GM12878 (cell line): ENCODE measurements around the gene SHISA7. TPM values are rescaled to one million over a fixed set of nuclear protein-coding genes. Genes with fewer than 3 reads are reported as not detected.

Experiments
- ATAC-seq: fragments of 200-7000 bp; cut with Tn5 transposase; 3 replicates; pipeline ENCODE4 v1.9.1; 2020; ENCODE audit warnings: mild to moderate bottlenecking, moderate library complexity
- BruUV-seq: library from RNA; stranded (reverse); fragments of 400-500 nt; replicated peaks from 2 replicates; lab custom pipeline; 2021; lab: Mats Ljungman, UMichigan
- CTCF ChIA-PET: fragments of 300-600 bp; sonication (Branson Sonifier 250); formaldehyde crosslinking; extraction: SDS; loops from one replicate; lab custom pipeline; 2021; ENCODE audit warnings: inconsistent platforms; lab: Yijun Ruan, JAX
- POLR2A ChIA-PET: fragments of 350-600 bp; formaldehyde crosslinking; extraction: SDS; loops from one replicate; lab custom pipeline; 2021; ENCODE audit warnings: inconsistent platforms; lab: Charles Lee
- RAD21 ChIA-PET: fragments of 300-600 bp; sonication (Branson Sonifier 250); formaldehyde crosslinking; loops from one replicate; lab custom pipeline; 2023; ENCODE audit warnings: antibody characterized with exemption; ENCODE audit not compliant: unreplicated experiment; lab: Charles Lee
- SMC1A ChIA-PET: fragments of 300-600 bp; sonication (Branson Sonifier 250); formaldehyde crosslinking; loops from one replicate; lab custom pipeline; 2023; ENCODE audit not compliant: unreplicated experiment, uncharacterized antibody; lab: Charles Lee
- DNase-seq: peaks from one replicate; pipeline ENCODE4 v3.0.0-alpha.2; 2011; ENCODE audit warnings: low read depth, low spot score
- FAIRE-seq: peaks from 3 replicates; lab custom pipeline; 2011; peaks lifted over from hg19 to GRCh38; lab: Jason Lieb, UNC
- H2AFZ ChIP-seq: 2 replicates; pipeline ENCODE4 v1.6.0; 2011; ENCODE audit warnings: low read depth, low read length, control low read depth; ENCODE audit not compliant: control insufficient read depth
- H3K27ac ChIP-seq: 2 replicates; pipeline ENCODE4 v1.5.1; 2011; ENCODE audit warnings: control low read depth; ENCODE audit not compliant: control insufficient read depth, insufficient read depth
- H3K27me3 ChIP-seq, 2 experiments: replicated peaks in 1 of 2; 2 replicates each; pipeline versions ENCODE4 v1.6.0 to v1.6.1; 2011; ENCODE audit warnings: low read length in 1 of 2; ENCODE audit not compliant: control insufficient read depth in 2 of 2, insufficient read depth in 2 of 2
- H3K36me3 ChIP-seq, 2 experiments: 2 replicates each; pipeline ENCODE4 v1.5.1; 2011; ENCODE audit warnings: low read length in 1 of 2; ENCODE audit not compliant: control insufficient read depth in 2 of 2, insufficient read depth in 2 of 2
- H3K4me1 ChIP-seq: 2 replicates; pipeline ENCODE4 v1.6.1; 2011; ENCODE audit warnings: mild to moderate bottlenecking, low read length, moderate library complexity, mixed read lengths; ENCODE audit not compliant: control insufficient read depth, insufficient read depth
- H3K4me2 ChIP-seq: 2 replicates; pipeline ENCODE4 v1.6.0; 2011; ENCODE audit warnings: control low read depth; ENCODE audit not compliant: control insufficient read depth, insufficient read depth
- H3K4me3 ChIP-seq: fragments of 200-600 bp; sonication (generic); 2 replicates; pipeline ENCODE4 v1.5.1; 2016
- H3K79me2 ChIP-seq: 2 replicates; pipeline ENCODE4 v1.6.0; 2011; ENCODE audit warnings: low read length; ENCODE audit not compliant: control insufficient read depth, insufficient read depth
- H3K9ac ChIP-seq: 2 replicates; pipeline ENCODE4 v1.8.0; 2011; ENCODE audit warnings: low read length, control low read depth, mixed read lengths; ENCODE audit not compliant: control insufficient read depth, insufficient read depth
- H3K9me3 ChIP-seq: replicated peaks from 3 replicates; pipeline ENCODE4 v1.5.1; 2011; ENCODE audit warnings: mild to moderate bottlenecking, low read length; ENCODE audit not compliant: control insufficient read depth, insufficient read depth
- H4K20me1 ChIP-seq: 2 replicates; pipeline ENCODE4 v1.6.0; 2011; ENCODE audit not compliant: control insufficient read depth, insufficient read depth
- CBX3 ChIP-seq: fragments of 200-600 bp; sonication (generic); IDR thresholded peaks from 2 replicates; pipeline ENCODE4 v1.6.1; 2016; ENCODE audit warnings: low read depth, borderline replicate concordance
- CHD1 ChIP-seq: IDR thresholded peaks from 2 replicates; pipeline ENCODE4 v1.6.1; 2012; ENCODE audit warnings: low read depth, low read length, improper control_type of control experiment
- DPF2 ChIP-seq: fragments of 450-650 bp; IDR thresholded peaks from 2 replicates; pipeline ENCODE4 v1.6.1; 2017; ENCODE audit warnings: mild to moderate bottlenecking
- GATAD2B ChIP-seq: fragments of 450-650 bp; conservative IDR thresholded peaks from 2 replicates; pipeline ENCODE4 v1.6.1; 2017; ENCODE audit warnings: low read depth, mild to moderate bottlenecking, moderate library complexity
- JUND ChIP-seq: IDR thresholded peaks from 2 replicates; pipeline ENCODE4 v1.6.1; 2012; ENCODE audit warnings: low read depth, mild to moderate bottlenecking, low read length, improper control_type of control experiment, moderate library complexity
- LARP7 ChIP-seq: fragments of 450-650 bp; IDR thresholded peaks from 2 replicates; pipeline ENCODE4 v1.6.1; 2017; ENCODE audit warnings: mild to moderate bottlenecking
- MXI1 ChIP-seq: fragments of 150-350 bp; IDR thresholded peaks from 2 replicates; pipeline ENCODE4 v1.6.1; 2011; ENCODE audit warnings: low read depth, mild to moderate bottlenecking, inconsistent platforms, low read length, improper control_type of control experiment
- RCOR1 ChIP-seq: conservative IDR thresholded peaks from 2 replicates; pipeline ENCODE4 v1.6.1; 2012; ENCODE audit warnings: low read depth, low read length, improper control_type of control experiment
- RELA ChIP-seq: fragments of 450-650 bp; IDR thresholded peaks from 2 replicates; pipeline ENCODE4 v1.8.0; 2014; ENCODE audit warnings: borderline replicate concordance; ENCODE audit not compliant: partially characterized antibody
- SIN3A ChIP-seq: IDR thresholded peaks from 2 replicates; pipeline ENCODE4 v1.6.1; 2012; ENCODE audit warnings: low read depth, low read length, improper control_type of control experiment
- SP1 ChIP-seq: IDR thresholded peaks from one replicate; pipeline ENCODE4 v1.6.1; 2011; ENCODE audit warnings: low read depth, low read length
- SREBF2 ChIP-seq: IDR thresholded peaks from 2 replicates; pipeline ENCODE4 v1.6.1; 2012; ENCODE audit warnings: mild to moderate bottlenecking, low read length
- STAT3 ChIP-seq: IDR thresholded peaks from 2 replicates; pipeline ENCODE4 v1.6.1; 2011; ENCODE audit warnings: low read depth, low read length, improper control_type of control experiment
- TAF1 ChIP-seq: IDR thresholded peaks from 2 replicates; pipeline ENCODE4 v1.6.1; 2011; ENCODE audit warnings: mild to moderate bottlenecking, low read depth, low read length, borderline replicate concordance
- USF2 ChIP-seq: IDR thresholded peaks from 2 replicates; pipeline ENCODE4 v1.6.1; 2011; ENCODE audit warnings: low read depth, low read length, improper control_type of control experiment, borderline replicate concordance
- ZBTB11 ChIP-seq: fragments of 450-650 bp; formaldehyde crosslinking; IDR thresholded peaks from 2 replicates; pipeline ENCODE4 v1.5.0; 2022; ENCODE audit warnings: mild to moderate bottlenecking, missing genetic modification characterization
- ZNF24 ChIP-seq: fragments of 450-650 bp; IDR thresholded peaks from 2 replicates; pipeline ENCODE4 v1.6.1; 2017; ENCODE audit warnings: antibody characterized with exemption, mild to moderate bottlenecking
- ZNF622 ChIP-seq: fragments of 450-650 bp; IDR thresholded peaks from 2 replicates; pipeline ENCODE4 v1.6.1; 2017; ENCODE audit warnings: mild to moderate bottlenecking, inconsistent platforms
- WGBS: methylation state at CpG from one replicate; pipeline ENCODE4 v1.1.6; 2016; ENCODE audit warnings: low lambda C conversion rate; ENCODE audit not compliant: insufficient replicate concordance, insufficient coverage; ENCODE audit errors: missing lambda C conversion rate; 5-methylcytosine and 5-hydroxymethylcytosine counted together
- in situ Hi-C: fragments of 300-500 bp; cut with MboI; formaldehyde crosslinking; loops from 9 replicates; pipeline ENCODE4 v1.14.3; 2018; ENCODE audit warnings: mixed read lengths
- intact Hi-C: fragments of 100-400 bp; cut with micrococcal nuclease; formaldehyde crosslinking; loops from one replicate; pipeline ENCODE4 v1.14.2; 2022; ENCODE audit not compliant: unreplicated experiment
- polyA plus RNA-seq, 11 experiments: library from polyadenylated mRNA; depleted of rRNA in 4 of 11; unstranded in 6 of 11; stranded (reverse) in 5 of 11; fragments of >200 nt; fragmentation: Nextera tagmentation in 4 of 11; fragmentation: Illumina TruSeq in 1 of 11; extraction: Ambion mirVana in 4 of 11; extraction: Trizol in 1 of 11; gene quantifications; 1 replicate in 1 of 11; 2 replicates in 10 of 11; pipeline versions ENCODE4 v1.2.1 to v1.2.3, GENCODE V29; 2011 to 2016; ENCODE audit warnings: inconsistent platforms in 2 of 11, missing spikeins in 2 of 11, low read depth in 1 of 11
- total RNA-seq, 4 experiments: library from RNA; depleted of rRNA in 3 of 4; stranded (reverse); fragments of >200 nt in 3 of 4; fragmentation: Illumina TruSeq in 1 of 4; extraction: Trizol in 1 of 4; gene quantifications; 2 replicates each; pipeline versions ENCODE4 v1.2.1 to v1.2.3, GENCODE V29; 2013 to 2021
- TF ChIP-seq, protein P1 (sequence below), 3 experiments: IDR thresholded peaks in 2 of 3; conservative IDR thresholded peaks in 1 of 3; 2 replicates each; pipeline ENCODE4 v1.5.1; 2011; ENCODE audit warnings: low read depth in 3 of 3, low read length in 3 of 3, mild to moderate bottlenecking in 3 of 3, control low read depth in 2 of 3, moderate library complexity in 2 of 3, inconsistent platforms in 1 of 3, mixed read lengths in 1 of 3; ENCODE audit not compliant: control insufficient read depth in 2 of 3, insufficient read depth in 1 of 3; ENCODE audit errors: extremely low read depth in 1 of 3

The SHISA7 gene
- total and polyA plus RNA-seq, 10 of the 15 experiments (the other 5 are each of a cell fraction or from before 2014, with no cell fraction given): 0.03 TPM; not detected in 9

GRCh38 chr19:55447421-55448174 lies 4.5 kb upstream of the SHISA7 start (continued):
- TF ChIP-seq, protein P1, sequence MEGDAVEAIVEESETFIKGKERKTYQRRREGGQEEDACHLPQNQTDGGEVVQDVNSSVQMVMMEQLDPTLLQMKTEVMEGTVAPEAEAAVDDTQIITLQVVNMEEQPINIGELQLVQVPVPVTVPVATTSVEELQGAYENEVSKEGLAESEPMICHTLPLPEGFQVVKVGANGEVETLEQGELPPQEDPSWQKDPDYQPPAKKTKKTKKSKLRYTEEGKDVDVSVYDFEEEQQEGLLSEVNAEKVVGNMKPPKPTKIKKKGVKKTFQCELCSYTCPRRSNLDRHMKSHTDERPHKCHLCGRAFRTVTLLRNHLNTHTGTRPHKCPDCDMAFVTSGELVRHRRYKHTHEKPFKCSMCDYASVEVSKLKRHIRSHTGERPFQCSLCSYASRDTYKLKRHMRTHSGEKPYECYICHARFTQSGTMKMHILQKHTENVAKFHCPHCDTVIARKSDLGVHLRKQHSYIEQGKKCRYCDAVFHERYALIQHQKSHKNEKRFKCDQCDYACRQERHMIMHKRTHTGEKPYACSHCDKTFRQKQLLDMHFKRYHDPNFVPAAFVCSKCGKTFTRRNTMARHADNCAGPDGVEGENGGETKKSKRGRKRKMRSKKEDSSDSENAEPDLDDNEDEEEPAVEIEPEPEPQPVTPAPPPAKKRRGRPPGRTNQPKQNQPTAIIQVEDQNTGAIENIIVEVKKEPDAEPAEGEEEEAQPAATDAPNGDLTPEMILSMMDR (IDR thresholded peaks at IDR 0.05 in 2 of 3, conservative IDR thresholded peaks at IDR 0.05 in 1 of 3; ENCODE audit: control insufficient read depth in 2 of 3, extremely low read depth in 1 of 3, insufficient read depth in 1 of 3, low read depth in 3 of 3, low read length in 3 of 3): no peak
- TF ChIP-seq CHD1: no peak
- no peak for TF ChIP-seq GATAD2B

- CTCF ChIA-PET: no interaction called here
- no peaks in the 10 kb centered on the region for H3K9me3 ChIP-seq
- TF ChIP-seq TAF1 (no peak), DPF2 (no peak), SIN3A (no peak), ZBTB11 (CRISPR knock-in tag) (no peak), USF2 (no peak), RELA (no peak), SP1 (no peak), ZNF24 (no peak), RCOR1 (no peak), JUND (no peak), STAT3 (no peak), LARP7 (no peak), CBX3 (no peak), MXI1 (no peak), ZNF622 (no peak), SREBF2 (no peak)
- TF ChIP-seq, all 136 proteins: peak for 0
Measured at GRCh38 chr19:55446060-55446459, 3.0 kb upstream of the SHISA7 start.

More at GRCh38 chr19:55446060-55446459, 3.0 kb upstream of the SHISA7 start:
- DNase-seq (no peak), ATAC-seq (no peak), FAIRE-seq (no peak)
- H3K4me2 ChIP-seq: no peak overlapping the region
- POLR2A ChIA-PET: no interaction called here
- H3K4me1 ChIP-seq: no peaks in the 10 kb centered on the region
- no peaks in the 10 kb centered on the region for H4K20me1 ChIP-seq
- intact Hi-C loops: no loop called here
- RAD21 ChIA-PET: no interaction called here
- WGBS: 19% methylated on average over 7 of the region's 8 CpGs
- no peak overlapping the region for H3K4me3 ChIP-seq
- no peak overlapping the region for H3K9ac ChIP-seq
- H3K27ac ChIP-seq: no peak overlapping the region
- in situ Hi-C loops: no loop called here
- no TSS peak for BruUV-seq
- H2AFZ ChIP-seq: no peak overlapping the region
- SMC1A ChIA-PET: no interaction called here
- H3K27me3 ChIP-seq: peaks cover 0 to 1% of the 10 kb centered on the region in 2 experiments; a peak in 2 of 4 replicates
- H3K36me3 ChIP-seq: no peaks in the 10 kb centered on the region
- no peaks in the 10 kb centered on the region for H3K79me2 ChIP-seq
